A549 (cell line): Measurements from ENCODE around the gene ST14. TPM values are rescaled to one million over a fixed set of nuclear protein-coding genes. Genes with fewer than 3 reads are reported as not detected.

Experiments used
- ATAC-seq, 2 experiments: fragments of 200-7000 bp in 1 of 2; fragments of >200 bp in 1 of 2; cut with Nextera tagmentation in 1 of 2; cut with Tn5 transposase in 1 of 2; 3 replicates each; pipeline versions ENCODE4 v1.8.0 to v1.9.1; 2018 to 2020; ENCODE audit warnings: mild to moderate bottlenecking in 1 of 2, moderate library complexity in 1 of 2
- CTCF ChIA-PET: fragments of 300-600 bp; sonication (Branson Sonifier 250); formaldehyde crosslinking; extraction: SDS; loops from one replicate; lab custom pipeline; 2021; ENCODE audit warnings: antibody characterized with exemption, inconsistent platforms; lab: Yijun Ruan, JAX
- POLR2A ChIA-PET: fragments of 350-600 bp; formaldehyde crosslinking; extraction: SDS; loops from one replicate; lab custom pipeline; 2021; ENCODE audit warnings: antibody characterized with exemption, inconsistent platforms; lab: Yijun Ruan, JAX
- DNase-seq, 2 experiments: peaks; one replicate each; pipeline versions ENCODE4 v3.0.0 to v3.0.0-alpha.2; 2011 to 2016; ENCODE audit warnings: low read depth in 1 of 2, low spot score in 1 of 2
- FAIRE-seq: peaks from 2 replicates; lab custom pipeline; 2011; peaks lifted over from hg19 to GRCh38; lab: Jason Lieb, UNC
- H3K27ac ChIP-seq, 2 experiments: fragments of >200 bp; sonication (Bioruptor Twin); formaldehyde crosslinking; 3 replicates each; pipeline ENCODE4 v1.5.1; 2016 to 2017
- H3K4me1 ChIP-seq: fragments of >200 bp; sonication (Bioruptor Twin); formaldehyde crosslinking; 3 replicates; pipeline ENCODE4 v1.6.1; 2016
- H3K4me2 ChIP-seq: fragments of >200 bp; sonication (Bioruptor Twin); formaldehyde crosslinking; 3 replicates; pipeline ENCODE4 v1.6.1; 2016
- H3K4me3 ChIP-seq: fragments of >200 bp; sonication (Bioruptor Twin); formaldehyde crosslinking; 3 replicates; pipeline ENCODE4 v1.5.1; 2016
- H3K9me3 ChIP-seq: fragments of >200 bp; sonication (Bioruptor Twin); formaldehyde crosslinking; 3 replicates; pipeline ENCODE4 v1.6.1; 2016
- ATOH8 ChIP-seq: fragments of 250-450 bp; sonication (Bioruptor Pico); IDR thresholded peaks from 2 replicates; pipeline ENCODE4 v1.5.0; 2020; ENCODE audit warnings: low read depth, mild to moderate bottlenecking, moderate library complexity
- E2F6 ChIP-seq: IDR thresholded peaks from 2 replicates; pipeline ENCODE4 v1.6.1; 2012; ENCODE audit warnings: low read depth, borderline replicate concordance
- FOSB ChIP-seq: fragments of 250-450 bp; sonication (Bioruptor Pico); IDR thresholded peaks from 2 replicates; pipeline ENCODE4 v1.5.0; 2020; ENCODE audit warnings: mild to moderate bottlenecking, moderate library complexity
- FOSL2 ChIP-seq, 2 experiments: fragments of 450-650 bp in 1 of 2; fragments of >200 bp in 1 of 2; sonication (Bioruptor Twin) in 1 of 2; formaldehyde crosslinking; IDR thresholded peaks; 2 replicates each; pipeline versions ENCODE4 v1.5.0 to v1.6.1; 2016 to 2020; ENCODE audit warnings: mild to moderate bottlenecking in 1 of 2, moderate library complexity in 1 of 2
- FOXS1 ChIP-seq: fragments of 250-450 bp; sonication (Bioruptor Pico); IDR thresholded peaks from 2 replicates; pipeline ENCODE4 v1.5.0; 2020; ENCODE audit warnings: mild to moderate bottlenecking, moderate library complexity
- HEYL ChIP-seq: fragments of 250-450 bp; sonication (Bioruptor Pico); IDR thresholded peaks from 2 replicates; pipeline ENCODE4 v1.8.0; 2021; ENCODE audit warnings: mild to moderate bottlenecking, moderate library complexity
- KDM5A ChIP-seq: fragments of 200-600 bp; sonication (generic); IDR thresholded peaks from 2 replicates; pipeline ENCODE4 v1.6.1; 2016; ENCODE audit warnings: antibody characterized with exemption, mild to moderate bottlenecking
- PBX3 ChIP-seq: IDR thresholded peaks from 2 replicates; pipeline ENCODE4 v1.6.1; 2012
- POLR2AphosphoS2 ChIP-seq: conservative IDR thresholded peaks from 2 replicates; pipeline ENCODE4 v1.6.1; 2012; ENCODE audit warnings: low read length, improper control_type of control experiment, inconsistent platforms
- RAD21 ChIP-seq, 2 experiments: fragments of >200 bp in 1 of 2; sonication (Bioruptor Twin) in 1 of 2; formaldehyde crosslinking in 1 of 2; IDR thresholded peaks in 1 of 2; conservative IDR thresholded peaks in 1 of 2; 2 replicates in 1 of 2; 3 replicates in 1 of 2; pipeline ENCODE4 v1.6.1; 2012 to 2018; ENCODE audit warnings: inconsistent platforms in 1 of 2
- REST ChIP-seq: fragments of 200-600 bp; sonication (generic); IDR thresholded peaks from 2 replicates; pipeline ENCODE4 v1.6.1; 2016; ENCODE audit warnings: antibody characterized with exemption, mild to moderate bottlenecking, moderate library complexity
- RFX5 ChIP-seq: fragments of 450-650 bp; IDR thresholded peaks from 2 replicates; pipeline ENCODE4 v1.7.1; 2014; ENCODE audit warnings: antibody characterized with exemption, mild to moderate bottlenecking, moderate library complexity
- ZSCAN20 ChIP-seq: fragments of 250-450 bp; sonication (Bioruptor Pico); IDR thresholded peaks from 2 replicates; pipeline ENCODE4 v1.8.0; 2022; ENCODE audit warnings: mild to moderate bottlenecking, moderate library complexity
- WGBS: methylation state at CpG from one replicate; pipeline ENCODE4 v1.1.6; 2017; ENCODE audit errors: missing lambda C conversion rate; 5-methylcytosine and 5-hydroxymethylcytosine counted together
- polyA plus RNA-seq, 4 experiments: library from polyadenylated mRNA; depleted of rRNA in 3 of 4; stranded (reverse); fragments of >200 nt; fragmentation: RNase III in 1 of 4; extraction: RNeasy Plus Mini Kit Qiagen cat#74134 plus additional on column Dnase treatment in 1 of 4; gene quantifications; 2 replicates in 3 of 4; 3 replicates in 1 of 4; pipeline ENCODE4 v1.2.3, GENCODE V29; 2011 to 2017
- TF ChIP-seq, protein P1 (sequence below): IDR thresholded peaks from 2 replicates; pipeline ENCODE4 v1.6.1; 2012

ST14 gene
- polyA plus RNA-seq, 2 of the 4 experiments (the other 2 are of a cell fraction), result 0.05 to 0.17 TPM

GRCh38 chr11:130213979-130214281 lies 54.3 kb downstream of the ST14 start:
- no peak for ATAC-seq
- FAIRE-seq, result no peak
- DNase-seq, result no peak
- Histone ChIP-seq H3K4me3 (no peak overlapping the region), H3K27ac (no peak overlapping the region), H3K4me2 (no peak overlapping the region), H3K9me3 (no peaks in the 10 kb centered on the region)
- POLR2A ChIA-PET, result no interaction called here
- no peak for TF ChIP-seq KDM5A
- TF ChIP-seq RFX5, result no peak
- TF ChIP-seq FOSB (CRISPR knock-in tag), result no peak
- no peak for TF ChIP-seq ATOH8
- no peak for TF ChIP-seq REST
- no peak for TF ChIP-seq ZSCAN20 (CRISPR knock-in tag)
- no peak for TF ChIP-seq POLR2AphosphoS2
- TF ChIP-seq, all 56 proteins: peak for 0
- no peaks in the 10 kb centered on the region for H3K4me1 ChIP-seq
- WGBS, result 61% methylated on average over 8 of the region's 9 CpGs
- CTCF ChIA-PET, result interaction anchor here (0.7 to 1.0 kb wide), 2 partner anchors 208 to 211 kb away, joined by 3 read pairs; no protein-coding TSS in a partner anchor

DNA sequence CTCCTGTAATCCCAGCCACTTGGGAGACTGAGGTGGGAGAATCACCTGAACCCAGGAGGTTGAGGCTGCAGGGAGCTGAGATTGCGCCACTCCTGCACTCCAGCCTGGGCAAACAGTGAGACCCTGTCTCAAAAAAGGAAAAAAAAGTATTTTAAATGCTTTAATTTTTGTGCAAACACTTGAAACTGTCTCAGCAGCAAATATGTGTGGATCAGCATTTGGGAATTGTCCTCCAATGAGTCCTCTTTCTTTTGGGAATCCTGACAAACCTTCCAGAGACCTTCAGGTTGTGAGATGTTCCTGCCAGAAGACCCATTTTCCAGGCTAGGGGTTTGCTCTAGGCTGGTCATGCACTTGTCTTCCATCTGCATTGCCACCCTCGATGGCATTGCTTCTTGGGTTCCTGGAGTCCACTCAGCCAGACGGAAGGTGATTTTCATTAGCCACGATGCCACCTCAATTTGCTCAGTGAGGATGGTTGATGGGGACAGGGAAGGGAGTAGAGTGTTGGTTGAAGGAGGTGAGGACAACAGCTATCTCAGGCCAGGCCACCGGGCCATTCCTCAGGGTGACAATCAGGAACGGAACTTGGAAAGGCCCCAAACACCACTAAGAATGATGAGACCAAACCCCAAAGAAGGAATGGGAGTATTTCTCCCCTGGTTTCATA lies 55.4 kb downstream of the ST14 start:
- no peak for TF ChIP-seq HEYL (CRISPR knock-in tag)
- TF ChIP-seq PBX3, result no peak
- TF ChIP-seq RAD21 (conservative IDR thresholded peaks at IDR 0.05 in 1 of 2, IDR thresholded peaks at IDR 0.05 in 1 of 2), result no peak
- no peak for TF ChIP-seq FOSL2 (IDR thresholded peaks at IDR 0.05)
- no peak for TF ChIP-seq FOSL2 (CRISPR knock-in tag; IDR thresholded peaks at IDR 0.05)
- TF ChIP-seq RFX5, result no peak
- TF ChIP-seq E2F6, result no peak
- ChIA-PET POLR2A (no interaction called here), CTCF (interaction anchor here (1.1 to 1.5 kb wide), 2 partner anchors 216 to 647 kb away, joined by 4 to 5 read pairs; no protein-coding TSS in a partner anchor)
- FAIRE-seq, result no peak
- H3K4me3 ChIP-seq, result no peak overlapping the region
- no peak for DNase-seq
- H3K9me3 ChIP-seq, result no peaks in the 10 kb centered on the region
- no peak for ATAC-seq
- 52% methylated on average over 5 of the region's 6 CpGs for WGBS
- H3K4me1 ChIP-seq, result no peaks in the 10 kb centered on the region
- H3K27ac ChIP-seq, result no peak overlapping the region
- H3K4me2 ChIP-seq, result no peak overlapping the region

GRCh38 chr11:130215531-130216220 lies 56.1 kb downstream of the ST14 start:
- ATAC-seq (no peak), DNase-seq (no peak), FAIRE-seq (no peak)
- Histone ChIP-seq H3K4me3 (no peak overlapping the region), H3K4me2 (no peak overlapping the region), H3K4me1 (no peaks in the 10 kb centered on the region), H3K9me3 (no peaks in the 10 kb centered on the region), H3K27ac (no peak overlapping the region)
- ChIA-PET CTCF (interaction anchor here (1.1 to 1.5 kb wide), 2 partner anchors 215 to 646 kb away, joined by 4 to 5 read pairs; no protein-coding TSS in a partner anchor), POLR2A (no interaction called here)
- TF ChIP-seq, protein P1, sequence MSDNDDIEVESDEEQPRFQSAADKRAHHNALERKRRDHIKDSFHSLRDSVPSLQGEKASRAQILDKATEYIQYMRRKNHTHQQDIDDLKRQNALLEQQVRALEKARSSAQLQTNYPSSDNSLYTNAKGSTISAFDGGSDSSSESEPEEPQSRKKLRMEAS, result no peak
- TF ChIP-seq FOXS1 (CRISPR knock-in tag) (no peak), ATOH8 (no peak)
- WGBS, result 57% methylated on average over 13 of the region's 13 CpGs
